Spleen (tissue), 7 donors: ENCODE measurements around the gene COL23A1.

ENCODE experiments used
- POLR2A ChIP-seq, 3 donors: fragments of 450-650 bp; IDR thresholded peaks; one replicate each; pipeline ENCODE4 v1.5.1; 2017; ENCODE audit warnings: antibody characterized with exemption in 3 of 3, mild to moderate bottlenecking in 1 of 3
- TF ChIP-seq, protein P1 (sequence below), 11 experiments: fragments of 200-600 bp in 7 of 11; fragments of 450-650 bp in 4 of 11; sonication (generic) in 4 of 11; IDR thresholded peaks in 8 of 11; conservative IDR thresholded peaks in 3 of 11; 1 replicate in 7 of 11; 2 replicates in 4 of 11; pipeline versions ENCODE4 v1.4.0 to v1.8.0; 2016 to 2021; ENCODE audit warnings: antibody characterized with exemption in 11 of 11, inconsistent platforms in 4 of 11, mild to moderate bottlenecking in 1 of 11
- donor health status: DM: no; HTN: no; CAD: no; lungs with moderate emphysema.
- donor health status: DM: no; HTN: no; CAD: no.
- donor health status: DM: no; HTN: no; CAD: no.

DNA sequence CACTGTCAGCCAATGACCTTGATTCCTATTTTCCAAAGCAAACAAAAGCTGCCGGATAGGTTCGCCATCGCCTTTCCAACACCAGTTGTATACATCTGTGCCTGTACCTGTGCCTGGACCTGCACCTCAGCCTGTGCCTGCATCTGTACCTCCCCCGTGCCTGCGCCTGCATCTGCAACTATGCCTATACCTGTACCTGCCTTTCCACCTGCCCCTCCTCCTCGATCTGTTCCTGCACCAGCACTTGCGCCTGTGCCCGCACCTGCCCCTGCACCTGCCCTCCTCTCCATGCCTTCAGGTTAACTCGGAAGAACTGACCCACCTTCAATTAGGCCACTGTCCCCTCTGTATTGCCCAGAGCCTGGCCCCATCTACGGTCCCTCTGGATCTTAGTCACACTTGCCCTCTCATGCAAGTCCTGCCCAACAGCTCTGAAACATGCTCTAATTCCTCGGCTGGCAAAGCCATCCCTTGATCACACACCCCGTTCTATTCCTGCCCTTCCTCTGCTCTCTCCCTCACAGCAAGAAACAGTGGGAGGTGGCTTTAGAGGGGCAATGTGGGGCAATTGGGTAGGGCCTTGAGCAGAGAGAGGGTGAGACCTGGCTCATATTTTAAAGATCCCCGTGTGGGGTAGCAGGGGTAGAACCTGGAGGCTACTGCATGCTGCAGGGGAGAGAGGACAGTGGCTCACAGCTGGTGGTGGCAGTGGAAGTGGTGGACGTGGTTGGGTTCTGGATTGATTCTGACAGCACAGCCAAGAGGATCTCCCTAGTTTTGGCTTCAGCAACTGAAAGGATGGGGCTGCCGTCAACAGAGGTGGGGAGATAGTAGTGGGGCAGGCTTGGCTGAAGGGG, 298.0 kb downstream of the COL23A1 start:
- TF ChIP-seq POLR2A (IDR thresholded peaks at IDR 0.05) = no peak
- TF ChIP-seq, protein P1, sequence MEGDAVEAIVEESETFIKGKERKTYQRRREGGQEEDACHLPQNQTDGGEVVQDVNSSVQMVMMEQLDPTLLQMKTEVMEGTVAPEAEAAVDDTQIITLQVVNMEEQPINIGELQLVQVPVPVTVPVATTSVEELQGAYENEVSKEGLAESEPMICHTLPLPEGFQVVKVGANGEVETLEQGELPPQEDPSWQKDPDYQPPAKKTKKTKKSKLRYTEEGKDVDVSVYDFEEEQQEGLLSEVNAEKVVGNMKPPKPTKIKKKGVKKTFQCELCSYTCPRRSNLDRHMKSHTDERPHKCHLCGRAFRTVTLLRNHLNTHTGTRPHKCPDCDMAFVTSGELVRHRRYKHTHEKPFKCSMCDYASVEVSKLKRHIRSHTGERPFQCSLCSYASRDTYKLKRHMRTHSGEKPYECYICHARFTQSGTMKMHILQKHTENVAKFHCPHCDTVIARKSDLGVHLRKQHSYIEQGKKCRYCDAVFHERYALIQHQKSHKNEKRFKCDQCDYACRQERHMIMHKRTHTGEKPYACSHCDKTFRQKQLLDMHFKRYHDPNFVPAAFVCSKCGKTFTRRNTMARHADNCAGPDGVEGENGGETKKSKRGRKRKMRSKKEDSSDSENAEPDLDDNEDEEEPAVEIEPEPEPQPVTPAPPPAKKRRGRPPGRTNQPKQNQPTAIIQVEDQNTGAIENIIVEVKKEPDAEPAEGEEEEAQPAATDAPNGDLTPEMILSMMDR (IDR thresholded peaks at IDR 0.05 in 8 of 11, conservative IDR thresholded peaks at IDR 0.05 in 3 of 11) = no peak
